ENCODE measurements around the gene LRRC18.

DNA sequence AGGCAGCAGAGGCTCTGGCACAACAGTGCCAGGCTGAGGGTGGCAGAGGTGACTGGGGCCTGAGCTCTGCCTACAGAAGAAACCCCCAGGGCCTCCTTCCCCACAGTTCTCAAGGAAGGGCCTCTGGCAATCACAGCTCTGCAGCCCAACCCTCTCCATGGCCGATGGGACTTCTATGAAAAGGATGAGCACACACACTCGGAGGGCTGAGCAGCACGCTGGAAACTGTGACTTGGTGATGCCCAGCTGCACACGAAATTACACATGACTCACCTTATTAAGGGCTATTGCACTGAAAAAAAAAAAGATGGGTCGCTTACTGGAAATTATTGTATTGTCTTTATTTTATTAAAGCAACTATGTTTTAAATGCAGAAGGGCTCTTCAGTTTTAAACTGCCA lies 42.9 kb upstream of the LRRC18 start:
- TF ChIP-seq SIN3A (IDR thresholded peaks at IDR 0.05; ENCODE audit: borderline replicate concordance, insufficient read depth, low read length) (no peak), TAF1 (IDR thresholded peaks at IDR 0.05; ENCODE audit: borderline replicate concordance, insufficient read depth, low read length) (no peak), POLR2AphosphoS5 (IDR thresholded peaks at IDR 0.05; ENCODE audit: low read depth, low read length) (no peak), FOXP2 (optimal IDR thresholded peaks at IDR 0.05; ENCODE audit: borderline replicate concordance, extremely low read depth, extremely low read length, insufficient read depth) (no peak)
- TF ChIP-seq, protein P1, sequence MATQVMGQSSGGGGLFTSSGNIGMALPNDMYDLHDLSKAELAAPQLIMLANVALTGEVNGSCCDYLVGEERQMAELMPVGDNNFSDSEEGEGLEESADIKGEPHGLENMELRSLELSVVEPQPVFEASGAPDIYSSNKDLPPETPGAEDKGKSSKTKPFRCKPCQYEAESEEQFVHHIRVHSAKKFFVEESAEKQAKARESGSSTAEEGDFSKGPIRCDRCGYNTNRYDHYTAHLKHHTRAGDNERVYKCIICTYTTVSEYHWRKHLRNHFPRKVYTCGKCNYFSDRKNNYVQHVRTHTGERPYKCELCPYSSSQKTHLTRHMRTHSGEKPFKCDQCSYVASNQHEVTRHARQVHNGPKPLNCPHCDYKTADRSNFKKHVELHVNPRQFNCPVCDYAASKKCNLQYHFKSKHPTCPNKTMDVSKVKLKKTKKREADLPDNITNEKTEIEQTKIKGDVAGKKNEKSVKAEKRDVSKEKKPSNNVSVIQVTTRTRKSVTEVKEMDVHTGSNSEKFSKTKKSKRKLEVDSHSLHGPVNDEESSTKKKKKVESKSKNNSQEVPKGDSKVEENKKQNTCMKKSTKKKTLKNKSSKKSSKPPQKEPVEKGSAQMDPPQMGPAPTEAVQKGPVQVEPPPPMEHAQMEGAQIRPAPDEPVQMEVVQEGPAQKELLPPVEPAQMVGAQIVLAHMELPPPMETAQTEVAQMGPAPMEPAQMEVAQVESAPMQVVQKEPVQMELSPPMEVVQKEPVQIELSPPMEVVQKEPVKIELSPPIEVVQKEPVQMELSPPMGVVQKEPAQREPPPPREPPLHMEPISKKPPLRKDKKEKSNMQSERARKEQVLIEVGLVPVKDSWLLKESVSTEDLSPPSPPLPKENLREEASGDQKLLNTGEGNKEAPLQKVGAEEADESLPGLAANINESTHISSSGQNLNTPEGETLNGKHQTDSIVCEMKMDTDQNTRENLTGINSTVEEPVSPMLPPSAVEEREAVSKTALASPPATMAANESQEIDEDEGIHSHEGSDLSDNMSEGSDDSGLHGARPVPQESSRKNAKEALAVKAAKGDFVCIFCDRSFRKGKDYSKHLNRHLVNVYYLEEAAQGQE (IDR thresholded peaks at IDR 0.05; ENCODE audit: insufficient read depth in 1 of 2, low read depth in 2 of 2, low read length in 2 of 2) = no peak

Measured in PFSK-1 (cell line).